AG09309 (cell line): ENCODE measurements around the gene SULT1E1.
A peak's percentile ranks its signal among the peaks of the same experiment; 100 is the strongest.

ENCODE experiments used
- DNase-seq: peaks from one replicate; pipeline ENCODE4 v3.0.0-alpha.2; 2010; ENCODE audit warnings: low read depth
- H3K4me3 ChIP-seq: 2 replicates; pipeline ENCODE4 v1.5.1; 2011; ENCODE audit warnings: mild to moderate bottlenecking, low read depth, low read length, moderate library complexity; ENCODE audit not compliant: control insufficient read depth
- TF ChIP-seq, protein P1 (sequence below): IDR thresholded peaks from 2 replicates; pipeline ENCODE4 v1.5.1; 2011; ENCODE audit warnings: mild to moderate bottlenecking, low read depth, low read length, inconsistent platforms; ENCODE audit not compliant: insufficient read depth, control insufficient read depth; ENCODE audit errors: missing control alignments

Gene SULT1E1

DNA sequence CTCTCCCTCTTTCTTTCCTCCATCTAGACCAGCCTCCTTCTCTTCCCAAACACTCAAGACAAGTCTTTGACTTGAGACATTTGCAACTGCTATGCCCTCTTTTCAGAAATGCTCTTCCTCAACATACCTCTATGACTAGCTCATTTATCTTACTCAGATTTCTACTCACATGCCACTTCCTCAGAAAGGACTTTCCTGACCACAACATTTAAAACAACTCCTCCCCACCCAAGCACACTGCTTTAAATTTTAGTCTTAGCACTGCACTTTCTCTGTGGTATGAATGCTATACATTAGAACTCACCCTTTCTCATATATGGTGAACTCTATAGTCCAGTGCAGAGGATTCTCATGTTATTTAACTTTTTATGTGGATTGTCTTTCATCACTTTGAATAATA is 28.4 kb upstream of the SULT1E1 start:
- TF ChIP-seq, protein P1, sequence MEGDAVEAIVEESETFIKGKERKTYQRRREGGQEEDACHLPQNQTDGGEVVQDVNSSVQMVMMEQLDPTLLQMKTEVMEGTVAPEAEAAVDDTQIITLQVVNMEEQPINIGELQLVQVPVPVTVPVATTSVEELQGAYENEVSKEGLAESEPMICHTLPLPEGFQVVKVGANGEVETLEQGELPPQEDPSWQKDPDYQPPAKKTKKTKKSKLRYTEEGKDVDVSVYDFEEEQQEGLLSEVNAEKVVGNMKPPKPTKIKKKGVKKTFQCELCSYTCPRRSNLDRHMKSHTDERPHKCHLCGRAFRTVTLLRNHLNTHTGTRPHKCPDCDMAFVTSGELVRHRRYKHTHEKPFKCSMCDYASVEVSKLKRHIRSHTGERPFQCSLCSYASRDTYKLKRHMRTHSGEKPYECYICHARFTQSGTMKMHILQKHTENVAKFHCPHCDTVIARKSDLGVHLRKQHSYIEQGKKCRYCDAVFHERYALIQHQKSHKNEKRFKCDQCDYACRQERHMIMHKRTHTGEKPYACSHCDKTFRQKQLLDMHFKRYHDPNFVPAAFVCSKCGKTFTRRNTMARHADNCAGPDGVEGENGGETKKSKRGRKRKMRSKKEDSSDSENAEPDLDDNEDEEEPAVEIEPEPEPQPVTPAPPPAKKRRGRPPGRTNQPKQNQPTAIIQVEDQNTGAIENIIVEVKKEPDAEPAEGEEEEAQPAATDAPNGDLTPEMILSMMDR: no peak
- no peak for DNase-seq
- no peak overlapping the region for H3K4me3 ChIP-seq

DNA sequence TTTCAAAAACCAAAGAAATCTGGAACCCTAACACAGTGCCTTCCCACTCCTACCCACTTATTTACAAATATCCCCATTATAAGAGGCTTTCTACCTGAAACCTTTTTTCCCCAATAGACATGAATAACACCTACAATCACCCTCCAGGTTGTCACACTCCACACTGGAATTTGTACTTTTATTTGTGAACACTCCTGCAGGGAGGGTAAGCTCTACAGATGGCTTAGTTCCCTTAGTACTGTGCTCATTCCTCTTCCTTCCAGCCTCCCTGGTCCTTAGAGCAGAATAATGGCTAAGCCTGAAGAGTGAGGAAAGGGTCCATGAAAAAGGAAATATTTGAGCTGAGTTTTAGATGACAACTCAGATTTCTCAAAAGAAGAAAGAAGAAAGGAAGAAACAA is 22.2 kb upstream of the SULT1E1 start:
- no peak for DNase-seq
- TF ChIP-seq, protein P1: no peak
- H3K4me3 ChIP-seq: no peak overlapping the region

DNA sequence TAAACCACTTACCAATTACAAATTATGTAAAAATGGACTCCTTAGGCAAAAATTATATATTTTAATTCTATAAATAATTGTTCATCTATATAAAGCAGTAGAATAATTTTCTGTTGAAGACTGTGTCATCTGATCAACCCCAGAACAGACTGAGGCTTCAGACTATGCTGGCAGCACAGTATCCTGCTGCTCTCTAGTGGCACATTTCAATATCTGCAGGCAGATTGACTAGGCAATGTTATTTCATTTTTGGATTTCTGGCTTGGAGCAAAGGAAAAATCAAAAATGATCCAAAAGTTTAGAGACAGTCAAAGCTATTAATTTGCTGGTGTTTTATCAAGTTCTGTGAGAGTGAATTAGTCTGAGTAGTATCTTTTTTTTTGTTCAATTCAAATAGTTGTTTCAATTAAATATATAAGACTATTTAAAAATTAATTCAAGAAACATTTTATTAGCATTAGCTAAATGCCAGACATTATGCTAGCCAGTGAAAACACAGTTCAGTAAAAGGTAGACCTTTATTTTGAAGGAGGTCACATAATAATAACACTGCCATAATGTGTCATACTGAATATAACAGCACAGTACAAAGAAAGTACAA is 21.3 kb upstream of the SULT1E1 start:
- TF ChIP-seq, protein P1: peak; percentile 36
- H3K4me3 ChIP-seq: no peak overlapping the region
- DNase-seq: no peak

DNA sequence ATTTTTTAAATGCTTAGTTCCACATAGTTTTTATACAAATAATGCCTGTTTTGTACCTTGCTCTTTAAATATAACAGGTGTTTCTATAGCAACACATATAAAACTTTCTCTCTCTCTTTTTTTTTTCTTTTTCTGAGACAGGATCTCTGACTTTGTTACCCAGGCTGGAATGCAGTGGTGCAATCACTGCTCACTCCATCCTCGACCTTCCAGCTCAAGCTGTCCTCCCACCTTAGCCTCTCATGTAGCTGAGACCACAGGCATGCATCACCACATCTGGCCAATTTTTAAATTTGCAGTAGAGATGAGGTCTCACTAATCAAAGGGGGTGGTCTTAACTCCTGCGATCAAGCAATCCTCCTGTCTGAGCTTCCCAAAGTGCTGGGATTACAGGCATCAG is 18.3 kb upstream of the SULT1E1 start:
- no peak for DNase-seq
- H3K4me3 ChIP-seq: no peak overlapping the region
- TF ChIP-seq, protein P1: no peak

DNA sequence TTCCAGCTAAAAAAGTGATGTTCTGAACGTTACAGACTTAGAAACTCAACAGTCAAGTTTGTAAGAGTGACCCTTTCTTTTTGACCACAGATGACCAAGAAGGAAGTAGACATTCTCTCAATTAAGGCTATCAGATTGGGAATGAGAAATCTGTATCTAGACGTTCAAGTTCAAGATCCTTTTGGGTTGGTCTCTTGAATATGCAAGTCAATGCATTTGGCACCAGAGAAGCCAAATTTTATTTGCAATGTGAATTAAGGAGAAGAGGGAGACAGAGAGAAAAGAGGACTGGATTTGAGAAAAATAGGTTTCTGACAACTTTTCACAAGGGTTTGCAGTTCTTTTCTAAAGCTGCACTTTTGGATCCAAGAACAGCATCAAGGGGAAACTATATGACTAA is 17.5 kb upstream of the SULT1E1 start:
- TF ChIP-seq, protein P1: no peak
- no peak overlapping the region for H3K4me3 ChIP-seq
- no peak for DNase-seq

DNA sequence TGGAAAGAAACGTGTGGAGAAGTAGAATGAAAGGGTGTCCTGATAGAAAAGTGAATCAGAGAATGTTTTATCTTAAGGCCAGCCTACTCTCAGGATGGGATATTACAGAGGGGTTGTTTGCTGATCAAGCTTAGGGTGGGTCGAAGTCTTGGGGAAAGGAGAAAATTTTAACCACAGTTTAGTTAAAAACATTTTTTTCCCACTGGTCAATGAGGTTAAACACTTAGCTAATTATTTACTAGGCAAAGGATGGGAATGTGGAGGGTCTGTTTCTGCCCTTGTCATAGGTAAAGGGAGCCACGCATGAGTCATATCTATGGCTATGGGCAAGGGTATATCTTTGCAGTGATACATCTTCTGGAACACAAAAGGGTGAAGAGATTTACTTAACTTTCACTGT is 16.1 kb upstream of the SULT1E1 start:
- TF ChIP-seq, protein P1: no peak
- no peak for DNase-seq
- no peak overlapping the region for H3K4me3 ChIP-seq

DNA sequence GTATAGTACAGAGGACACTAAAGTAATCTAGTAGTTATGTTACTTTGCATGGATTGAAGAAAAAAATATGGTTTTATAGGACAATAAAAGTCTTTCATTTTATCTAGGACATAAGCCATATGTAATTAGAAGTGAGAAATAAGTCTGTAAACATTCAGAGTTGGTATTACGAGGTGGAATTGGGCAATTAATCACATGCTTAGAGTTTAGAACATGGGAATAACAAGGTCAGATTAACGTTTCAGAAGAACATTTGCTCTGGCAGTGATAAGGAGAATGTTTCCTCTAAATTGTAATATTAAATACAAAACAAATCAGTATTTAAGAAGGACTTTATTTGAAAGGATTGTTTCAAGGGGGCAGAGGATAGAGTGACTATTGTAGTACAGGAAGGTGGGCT is 15.6 kb upstream of the SULT1E1 start:
- no peak overlapping the region for H3K4me3 ChIP-seq
- TF ChIP-seq, protein P1: no peak
- no peak for DNase-seq
